Lung (tissue), 12 donors: ENCODE results near the gene KCNH5. TPM values are rescaled to one million over a fixed set of nuclear protein-coding genes. Genes with fewer than 3 reads are reported as not detected.

Experiments used
- ATAC-seq: fragments of 200-7000 bp; cut with Tn5 transposase; one replicate; pipeline ENCODE4 v1.9.1; 2020; ENCODE audit warnings: moderate number of reproducible peaks; ENCODE audit not compliant: insufficient read depth, low FRiP score
- DNase-seq, 3 donors: peaks; one replicate each; pipeline ENCODE4 v3.0.0-alpha.2; 2013 to 2017
- H3K27ac ChIP-seq, 2 donors: one replicate each; pipeline ENCODE4 v1.5.1; 2013; ENCODE audit warnings: mild to moderate bottlenecking in 2 of 2, moderate library complexity in 2 of 2, control low read depth in 1 of 2, inconsistent platforms in 1 of 2, low read depth in 1 of 2, low read length in 1 of 2
- H3K27me3 ChIP-seq, 3 donors: one replicate each; pipeline ENCODE4 v1.5.1; 2013; ENCODE audit warnings: low read length in 2 of 3; ENCODE audit not compliant: control insufficient read depth in 3 of 3, insufficient read depth in 3 of 3
- H3K36me3 ChIP-seq, 4 donors: one replicate each; pipeline ENCODE4 v1.5.1; 2013; ENCODE audit warnings: low read length in 4 of 4, mild to moderate bottlenecking in 1 of 4, moderate library complexity in 1 of 4; ENCODE audit not compliant: control insufficient read depth in 4 of 4, insufficient read depth in 4 of 4
- H3K4me1 ChIP-seq, 5 donors: one replicate each; pipeline ENCODE4 v1.5.1; 2013; ENCODE audit warnings: low read length in 5 of 5, mild to moderate bottlenecking in 2 of 5, moderate library complexity in 1 of 5; ENCODE audit not compliant: control insufficient read depth in 5 of 5, insufficient read depth in 5 of 5
- H3K4me3 ChIP-seq: one replicate; pipeline ENCODE4 v1.5.1; 2013; ENCODE audit warnings: mild to moderate bottlenecking, control low read depth, moderate library complexity
- H3K9ac ChIP-seq, 2 donors: one replicate each; pipeline ENCODE4 v1.5.1; 2013; ENCODE audit warnings: low read length in 2 of 2, control low read depth in 1 of 2; ENCODE audit not compliant: insufficient read depth in 1 of 2
- H3K9me3 ChIP-seq, 4 donors: one replicate each; pipeline ENCODE4 v1.5.1; 2013; ENCODE audit warnings: low read length in 3 of 4, mild to moderate bottlenecking in 1 of 4, moderate library complexity in 1 of 4; ENCODE audit not compliant: control insufficient read depth in 4 of 4, insufficient read depth in 3 of 4
- CTCF ChIP-seq: IDR thresholded peaks from 2 replicates; pipeline ENCODE4 v1.5.1; 2012; ENCODE audit warnings: mild to moderate bottlenecking; ENCODE audit errors: control extremely low read depth, extremely low read depth
- WGBS, 2 donors: extraction: QIAGEN DNeasy Blood & Tissue Kit; methylation state at CpG; one replicate each; pipeline ENCODE4 v1.1.7; 2013; 5-methylcytosine and 5-hydroxymethylcytosine counted together
- polyA plus RNA-seq, 2 donors: library from polyadenylated mRNA; stranded (reverse); fragments of 200-250 nt; gene quantifications; one replicate each; pipeline ENCODE4 v1.2.1, GENCODE V29; 2013
- total RNA-seq, 2 donors: library from RNA; depleted of rRNA in 1 of 2; stranded (reverse); fragments of >200 nt in 1 of 2; gene quantifications; one replicate each; pipeline ENCODE4 v1.2.1, GENCODE V29; 2014 to 2021
- donor health status: control.
- donor health status: control.
- donor health status: Bipolar disorder and iron deficiency.
- donor health status: healthy.
- donor health status: DM: yes; HTN: yes; CAD: no.

Gene KCNH5
- total and polyA plus RNA-seq, 4 donors = 0.03 to 0.40 (median 0.08) TPM; not detected in 1

GRCh38 chr14:62692490-62693106 is 352.7 kb downstream of the KCNH5 start:
- peak overlapping the region in 1 of 2 donors; percentile 3 for H3K27ac ChIP-seq

GRCh38 chr14:62691647-62692489 is 353.4 kb downstream of the KCNH5 start:
- no peak for TF ChIP-seq CTCF
- 53 to 79% methylated on average over 4 of the region's 4 CpGs for WGBS, 2 donors

More at GRCh38 chr14:62692490-62693106, 352.7 kb downstream of the KCNH5 start:
- 79 to 87% methylated on average over 2 of the region's 2 CpGs for WGBS, 2 donors
- no peak for TF ChIP-seq CTCF
- no peak for ATAC-seq
- Histone ChIP-seq H3K36me3 (no peaks in the 10 kb centered on the region), H3K4me1 (peaks cover 0 to 4% (median 0%) of the 10 kb centered on the region in 5 donors), H3K9me3 (peaks cover 0 to 5% (median 0%) of the 10 kb centered on the region in 4 donors), H3K27me3 (no peaks in the 10 kb centered on the region), H3K4me3 (no peak overlapping the region), H3K9ac (no peak overlapping the region)
- no peak for DNase-seq

GRCh38 chr14:62689733-62690132 is 355.5 kb downstream of the KCNH5 start:
- Histone ChIP-seq H3K4me1 (peaks cover 0 to 4% (median 0%) of the 10 kb centered on the region in 5 donors), H3K9ac (no peak overlapping the region), H3K9me3 (peaks cover 0 to 5% (median 1%) of the 10 kb centered on the region in 4 donors), H3K4me3 (no peak overlapping the region), H3K27me3 (no peaks in the 10 kb centered on the region), H3K36me3 (no peaks in the 10 kb centered on the region), H3K27ac (no peak overlapping the region)
- ATAC-seq (no peak), DNase-seq (no peak)
- TF ChIP-seq CTCF = no peak
- whole genome bisulfite sequencing, 2 donors = 62 to 73% methylated on average over 1 of the region's 1 CpG

More at GRCh38 chr14:62691647-62692489, 353.4 kb downstream of the KCNH5 start:
- ATAC-seq (peak; percentile 95), DNase-seq (peak; percentile 35 to 83 (median 60))
- Histone ChIP-seq H3K9ac (no peak overlapping the region), H3K36me3 (no peaks in the 10 kb centered on the region), H3K27ac (peak overlapping the region in 1 of 2 donors; percentile 87), H3K9me3 (peaks cover 0 to 5% (median 0%) of the 10 kb centered on the region in 4 donors), H3K4me1 (peaks cover 0 to 4% (median 0%) of the 10 kb centered on the region in 5 donors), H3K27me3 (no peaks in the 10 kb centered on the region), H3K4me3 (no peak overlapping the region)
